IPS DF 4.7 (cell line): ENCODE results near the gene PPP1R9A.

Source experiments
- DNase-seq: peaks from one replicate; pipeline ENCODE4 v3.0.0-alpha.2; 2013; ENCODE audit warnings: low spot score; ENCODE audit errors: extremely low read depth

The PPP1R9A gene

GRCh38 chr7:95095259-95095965, 188.0 kb downstream of the PPP1R9A start:
- DNase-seq, result no peak

GRCh38 chr7:95095966-95096540, 188.7 kb downstream of the PPP1R9A start:
- no peak for DNase-seq

- DNase-seq, result no peak
These were observed 189.9 kb downstream of the PPP1R9A start for GRCh38 chr7:95097291-95097690.

DNA sequence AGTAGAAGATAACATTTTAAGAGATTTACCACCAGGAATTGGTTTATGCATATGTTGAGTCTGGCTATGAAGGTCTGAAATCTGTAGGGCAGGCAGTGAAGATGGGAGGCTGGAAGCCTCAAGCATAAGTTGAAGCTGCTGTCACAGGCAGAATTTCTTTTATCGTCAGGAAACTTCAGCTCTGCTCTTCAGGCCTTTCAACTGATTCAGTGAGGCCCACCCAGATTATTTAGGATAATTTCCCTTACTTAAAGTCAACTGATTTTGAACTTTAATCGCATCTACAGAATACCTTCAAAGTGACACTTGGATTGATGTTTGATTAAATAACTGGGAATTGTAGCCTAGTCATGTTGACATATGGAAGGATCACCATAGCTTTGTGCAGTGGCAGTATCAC, 190.5 kb downstream of the PPP1R9A start:
- no peak for DNase-seq

DNA sequence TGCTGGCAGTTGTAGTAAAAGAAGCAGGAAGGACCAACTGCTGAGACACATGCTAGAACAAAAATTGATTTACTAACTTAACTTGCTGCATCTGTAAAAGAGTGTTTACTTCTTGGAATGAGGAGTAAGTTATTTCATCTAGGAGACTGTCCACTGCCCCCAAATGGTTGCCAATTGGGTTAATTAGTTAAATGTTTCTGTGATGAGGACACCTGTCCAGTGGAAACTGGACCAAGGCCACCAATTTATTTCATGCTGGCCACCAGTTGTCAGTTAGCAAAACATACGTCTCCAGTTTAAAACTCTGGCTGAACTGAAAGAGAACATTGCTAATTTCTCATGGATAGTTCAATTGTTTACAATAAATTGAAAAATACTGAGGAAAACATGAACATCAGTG, 191.7 kb downstream of the PPP1R9A start:
- DNase-seq, result no peak

DNA sequence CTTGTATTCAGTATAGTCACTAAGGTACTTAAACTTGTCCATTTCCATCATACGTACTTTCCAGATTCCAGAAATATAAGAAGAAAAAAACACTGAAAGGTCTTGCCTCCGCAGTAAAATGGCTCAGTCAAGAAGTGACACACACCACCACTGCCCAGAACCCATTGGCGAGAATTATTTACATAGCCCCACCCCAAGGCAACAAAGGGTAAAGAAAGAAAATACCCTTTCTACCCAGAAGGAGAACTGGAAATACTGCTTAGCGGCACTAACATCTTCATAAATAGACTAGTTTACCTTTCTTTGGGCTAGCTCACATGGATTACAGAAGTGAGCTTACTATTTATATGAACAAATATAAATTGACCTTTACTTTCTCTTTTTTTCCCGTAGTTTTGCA, 194.0 kb downstream of the PPP1R9A start:
- no peak for DNase-seq

- no peak for DNase-seq
These were observed 195.3 kb downstream of the PPP1R9A start for GRCh38 chr7:95102662-95103061.

GRCh38 chr7:95104739-95105138, 197.3 kb downstream of the PPP1R9A start:
- no peak for DNase-seq

DNA sequence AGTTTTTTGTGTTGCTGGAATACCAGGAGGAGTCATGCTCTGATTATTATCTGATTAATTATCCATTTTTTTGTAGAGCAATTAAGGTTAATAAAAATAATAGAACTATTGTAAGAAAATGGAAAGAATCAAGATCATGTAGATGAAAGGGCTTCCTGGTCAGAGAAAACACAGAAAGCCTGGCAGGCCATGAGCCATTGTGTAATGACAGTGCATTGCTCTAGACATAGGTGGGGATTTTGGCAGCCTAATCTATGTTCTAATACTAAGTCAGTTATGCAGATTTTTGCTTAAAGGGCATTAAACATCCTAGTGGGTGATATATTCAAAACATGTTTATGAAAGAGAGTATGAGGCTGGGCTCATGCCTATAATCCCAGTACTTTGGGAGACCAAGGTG, 198.2 kb downstream of the PPP1R9A start:
- no peak for DNase-seq

DNA sequence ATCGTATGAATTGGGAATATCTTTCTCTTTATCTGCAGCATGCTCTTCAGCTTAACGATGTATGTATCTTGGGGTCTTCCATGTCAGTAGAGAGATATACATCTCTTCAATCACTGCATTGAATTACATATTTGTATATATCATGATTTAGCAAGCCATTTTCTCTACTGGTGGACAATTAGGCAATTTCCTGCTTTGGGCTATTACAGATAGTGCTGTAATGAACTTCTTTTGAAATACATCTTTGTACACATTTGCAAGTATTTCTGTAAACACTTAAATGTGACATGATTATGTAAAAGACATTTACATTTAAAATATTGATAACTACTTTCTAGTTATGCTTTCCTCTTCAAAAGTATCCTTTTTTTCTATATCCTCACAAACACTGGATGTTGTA, 199.0 kb downstream of the PPP1R9A start:
- DNase-seq, result no peak

GRCh38 chr7:95110707-95111106, 203.3 kb downstream of the PPP1R9A start:
- DNase-seq, result no peak

GRCh38 chr7:95113590-95113989, 206.2 kb downstream of the PPP1R9A start:
- no peak for DNase-seq

GRCh38 chr7:95126053-95126709, 218.8 kb downstream of the PPP1R9A start:
- no peak for DNase-seq

DNA sequence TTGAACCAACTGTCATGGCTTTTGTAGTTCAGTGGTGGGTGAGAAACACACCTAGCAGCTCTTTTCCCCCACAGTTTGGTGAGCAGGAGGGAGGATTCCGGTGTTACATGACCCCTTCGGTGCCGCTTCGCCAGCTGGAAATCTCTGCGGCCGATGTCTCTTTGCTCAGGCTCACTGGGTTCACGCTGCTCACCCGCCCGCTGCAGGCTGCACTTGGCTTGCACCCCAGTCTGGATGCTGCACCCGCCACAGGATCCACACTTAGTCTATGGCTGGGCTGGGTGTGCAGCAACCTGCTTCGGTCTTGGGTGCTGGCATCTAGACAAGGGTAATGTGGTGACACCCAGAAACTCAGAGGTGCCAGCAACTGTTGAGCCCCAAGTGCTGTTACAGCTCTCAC, 225.1 kb downstream of the PPP1R9A start:
- DNase-seq, result no peak

- no peak for DNase-seq
These were observed 232.5 kb downstream of the PPP1R9A start for GRCh38 chr7:95139922-95140321.

DNA sequence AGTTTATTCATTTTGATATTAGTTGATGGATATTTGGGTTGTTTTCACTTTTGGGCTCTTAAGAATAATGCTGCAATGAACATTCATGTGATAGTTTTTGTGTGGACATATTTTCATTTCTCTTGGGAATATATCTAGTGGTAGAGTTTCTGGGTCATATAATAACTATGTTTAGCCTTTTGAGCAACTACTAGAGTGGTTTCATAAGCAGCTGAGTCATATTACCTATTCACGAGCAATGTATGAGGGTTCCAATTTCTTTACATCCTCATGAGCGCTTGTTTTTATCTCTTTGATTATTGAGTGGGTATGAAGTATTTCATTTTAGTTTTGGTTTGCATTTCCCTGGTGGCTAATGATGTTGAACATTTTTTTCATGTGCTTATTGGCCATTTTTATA, 234.4 kb downstream of the PPP1R9A start:
- no peak for DNase-seq

DNA sequence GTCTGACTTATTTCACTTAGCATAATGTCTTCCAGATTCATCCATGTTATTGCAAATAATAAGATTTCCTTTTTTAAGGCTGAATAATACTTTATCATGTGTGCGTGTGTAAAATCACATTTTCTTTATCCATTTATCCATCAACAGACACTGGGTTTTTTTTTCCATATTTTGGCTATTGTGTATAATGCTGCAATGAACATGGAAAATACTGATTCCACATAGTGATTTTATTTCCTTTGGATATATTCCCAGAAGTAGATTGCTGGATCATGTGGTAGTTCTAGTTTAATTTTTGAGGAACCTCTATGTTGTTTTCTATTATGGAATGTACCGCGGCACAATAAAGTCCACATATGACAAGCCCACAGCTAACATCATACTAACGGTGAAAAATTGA, 236.9 kb downstream of the PPP1R9A start:
- no peak for DNase-seq

- no peak for DNase-seq
These were observed 248.6 kb downstream of the PPP1R9A start for GRCh38 chr7:95155965-95156364.

- DNase-seq, result no peak
These were observed 250.0 kb downstream of the PPP1R9A start for GRCh38 chr7:95157381-95157780.

DNA sequence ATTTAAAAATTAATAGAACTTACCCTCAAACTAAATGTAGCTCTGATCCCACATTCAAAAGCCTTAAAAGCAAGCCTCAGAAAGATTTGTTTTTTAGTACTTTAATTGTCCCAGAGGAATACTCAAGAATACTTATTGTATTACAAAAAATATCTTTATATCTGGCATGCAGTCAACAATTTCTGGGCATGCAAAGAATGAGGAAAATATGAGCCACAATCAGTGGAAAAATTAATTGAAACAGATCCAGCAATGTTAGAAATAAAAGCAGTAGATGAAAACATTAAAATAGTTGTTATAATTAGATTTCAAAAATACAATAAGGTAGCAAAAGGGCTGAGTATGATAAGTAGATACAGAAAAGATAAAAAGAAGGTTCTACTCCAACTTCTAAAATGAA, 262.3 kb downstream of the PPP1R9A start:
- no peak for DNase-seq

DNA sequence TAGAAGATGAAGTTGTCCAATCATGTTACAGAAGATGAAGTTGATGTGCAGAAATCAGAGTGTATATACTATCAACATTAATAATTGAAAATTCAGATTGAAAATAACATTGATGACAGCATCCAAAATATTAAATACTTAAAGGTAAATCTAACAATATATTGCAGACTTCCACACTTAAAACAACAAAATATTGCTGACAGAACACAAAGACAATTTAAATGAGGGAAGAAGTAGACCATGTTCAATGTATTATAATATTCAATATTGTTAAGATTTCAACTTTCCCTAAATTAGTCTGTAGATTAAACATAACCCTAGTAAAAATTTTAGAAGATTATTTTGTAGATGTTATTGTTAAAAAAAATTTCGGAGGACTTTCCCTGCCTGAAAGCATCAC, 265.0 kb downstream of the PPP1R9A start:
- DNase-seq, result no peak

DNA sequence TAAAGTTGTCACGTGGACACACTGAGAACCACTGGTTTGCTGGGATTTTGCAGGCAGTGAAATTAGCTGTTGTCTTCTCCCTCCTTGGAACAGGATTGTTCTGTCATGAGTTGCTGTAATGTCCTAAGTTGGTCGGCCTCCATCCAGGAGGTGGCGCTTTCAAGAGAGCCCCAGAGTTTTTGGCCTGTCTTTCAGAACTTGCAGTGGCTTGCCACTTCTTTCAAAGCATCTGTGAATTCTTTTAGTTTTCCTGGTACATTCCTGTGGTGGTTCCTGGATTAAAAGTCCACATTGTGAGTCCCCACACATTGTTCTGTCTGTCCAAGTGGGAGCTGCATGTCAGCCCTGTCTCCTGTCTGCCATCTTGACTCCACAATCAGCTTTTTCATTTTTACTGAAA, 283.1 kb downstream of the PPP1R9A start:
- DNase-seq, result peak; percentile 5

- no peak for DNase-seq
These were observed 284.4 kb downstream of the PPP1R9A start for GRCh38 chr7:95191795-95192194.
